K562 (cell line): ENCODE results near the gene ENTPD6. TPM values are rescaled to one million over a fixed set of nuclear protein-coding genes. Genes with fewer than 3 reads are reported as not detected.

Experiments used
- CHD1 ChIP-seq: fragments of 200-600 bp; sonication (generic); IDR thresholded peaks from one replicate; pipeline ENCODE4 v1.6.1; 2012; ENCODE audit warnings: mild to moderate bottlenecking, moderate library complexity, low read length, inconsistent platforms
- MCM7 ChIP-seq, 2 experiments: fragments of 450-650 bp; IDR thresholded peaks; 2 replicates each; pipeline ENCODE4 v1.6.1; 2016 to 2018
- MYC ChIP-seq, 2 experiments: fragments of 250-450 bp in 1 of 2; sonication (Bioruptor Pico) in 1 of 2; IDR thresholded peaks; 2 replicates each; pipeline versions ENCODE4 v1.5.1 to v1.6.1; 2012 to 2021; ENCODE audit warnings: low read depth in 2 of 2, borderline replicate concordance in 1 of 2, improper control_type of control experiment in 1 of 2, low read length in 1 of 2, mild to moderate bottlenecking in 1 of 2, moderate library complexity in 1 of 2
- MYNN ChIP-seq, 2 experiments: sonication (generic); formaldehyde crosslinking in 1 of 2; IDR thresholded peaks; 2 replicates each; pipeline versions ENCODE4 v1.5.0 to v1.6.1; 2016 to 2020; ENCODE audit warnings: antibody characterized with exemption in 1 of 2, missing genetic modification reagents in 1 of 2
- RAD21 ChIP-seq, 2 experiments: fragments of 250-450 bp in 1 of 2; fragments of 450-650 bp in 1 of 2; sonication (Bioruptor Pico) in 1 of 2; formaldehyde crosslinking in 1 of 2; IDR thresholded peaks in 1 of 2; conservative IDR thresholded peaks in 1 of 2; 2 replicates each; pipeline versions ENCODE4 v1.4.0 to v1.8.0; 2020 to 2022; ENCODE audit warnings: mild to moderate bottlenecking in 2 of 2, moderate library complexity in 1 of 2
- ZBTB7A ChIP-seq: IDR thresholded peaks from 2 replicates; pipeline ENCODE4 v1.6.1; 2011; ENCODE audit warnings: low read depth, mild to moderate bottlenecking, low read length, moderate library complexity, borderline replicate concordance; ENCODE audit not compliant: control insufficient read depth
- polyA plus RNA-seq, 8 experiments: library from polyadenylated mRNA; depleted of rRNA in 4 of 8; stranded (reverse) in 5 of 8; unstranded in 3 of 8; fragments of >200 nt; fragmentation: Nextera tagmentation in 2 of 8; fragmentation: Illumina TruSeq in 1 of 8; extraction: Ambion mirVana in 2 of 8; extraction: Trizol in 1 of 8; gene quantifications; 2 replicates each; pipeline versions ENCODE4 v1.2.1 to v1.2.3, GENCODE V29; 2011 to 2014; ENCODE audit warnings: inconsistent platforms in 1 of 8, missing spikeins in 1 of 8
- total RNA-seq, 7 experiments: library from RNA; depleted of rRNA in 6 of 7; stranded (reverse); fragments of >200 nt in 6 of 7; fragmentation: Illumina TruSeq in 2 of 7; extraction: Trizol in 2 of 7; gene quantifications; 2 replicates each; pipeline versions ENCODE4 v1.2.1 to v1.2.3, GENCODE V29; 2011 to 2021; ENCODE audit warnings: low replicate concordance in 1 of 7
- TF ChIP-seq, protein P1 (sequence below), 3 experiments: IDR thresholded peaks in 2 of 3; conservative IDR thresholded peaks in 1 of 3; 2 replicates each; pipeline ENCODE4 v1.5.1; 2011 to 2012; ENCODE audit warnings: low read length in 3 of 3, mild to moderate bottlenecking in 3 of 3, control low read depth in 2 of 3, improper control_type of control experiment in 1 of 3, inconsistent platforms in 1 of 3, low read depth in 1 of 3, mixed read lengths in 1 of 3, moderate library complexity in 1 of 3; ENCODE audit not compliant: insufficient read depth in 2 of 3

The ENTPD6 gene
- total and polyA plus RNA-seq, 9 of the 15 experiments (the other 6 are each of a cell fraction or from before 2014, with no cell fraction given) = 0.82 to 36.8 (median 22.4) TPM

DNA sequence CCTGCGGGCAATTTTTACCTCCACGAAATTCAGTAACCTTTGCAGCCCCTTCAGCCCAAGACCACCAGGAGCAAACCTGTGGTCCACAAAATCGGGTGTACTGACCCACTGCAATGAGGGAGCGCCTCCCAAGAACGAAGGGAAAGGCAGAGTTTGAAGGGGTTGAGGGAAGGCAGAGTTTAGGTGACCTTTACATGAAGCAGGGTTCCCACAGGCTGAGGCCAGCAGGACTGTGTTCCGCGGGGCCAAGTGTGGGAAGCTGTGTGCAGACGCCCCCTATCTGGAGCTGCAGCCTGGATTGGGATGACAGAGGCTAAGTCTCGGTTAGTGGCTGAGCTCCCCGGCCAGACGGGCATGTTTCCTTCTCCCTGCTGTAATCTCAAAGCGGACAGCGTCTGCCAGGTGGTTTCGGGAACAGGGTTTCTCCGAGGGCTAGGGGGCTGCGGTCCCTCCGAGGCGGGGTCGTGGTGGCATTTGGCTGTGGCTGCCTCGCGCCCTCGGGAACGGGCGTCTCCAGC is 51.5 kb downstream of the ENTPD6 start (continued):
- TF ChIP-seq RAD21 (CRISPR knock-in tag; conservative IDR thresholded peaks at IDR 0.05 in 1 of 2, IDR thresholded peaks at IDR 0.05 in 1 of 2) (peak in 1 of 2 experiments; percentile 55; a peak in 3 of 4 replicates), ZBTB7A (peak; percentile 8; the same call in 1 of the 2 replicates), MYC (IDR thresholded peaks at IDR 0.05; ENCODE audit: low read depth, low read length) (peak; percentile 39; the same call in 1 of the 2 replicates), MYC (CRISPR knock-in tag; IDR thresholded peaks at IDR 0.05; ENCODE audit: borderline replicate concordance, low read depth) (no peak), MCM7 (IDR thresholded peaks at IDR 0.05) (no peak), MYNN (IDR thresholded peaks at IDR 0.05) (no peak), MYNN (CRISPR knock-in tag; IDR thresholded peaks at IDR 0.05) (no peak), CHD1 (peak; percentile 48)
- TF ChIP-seq, protein P1, sequence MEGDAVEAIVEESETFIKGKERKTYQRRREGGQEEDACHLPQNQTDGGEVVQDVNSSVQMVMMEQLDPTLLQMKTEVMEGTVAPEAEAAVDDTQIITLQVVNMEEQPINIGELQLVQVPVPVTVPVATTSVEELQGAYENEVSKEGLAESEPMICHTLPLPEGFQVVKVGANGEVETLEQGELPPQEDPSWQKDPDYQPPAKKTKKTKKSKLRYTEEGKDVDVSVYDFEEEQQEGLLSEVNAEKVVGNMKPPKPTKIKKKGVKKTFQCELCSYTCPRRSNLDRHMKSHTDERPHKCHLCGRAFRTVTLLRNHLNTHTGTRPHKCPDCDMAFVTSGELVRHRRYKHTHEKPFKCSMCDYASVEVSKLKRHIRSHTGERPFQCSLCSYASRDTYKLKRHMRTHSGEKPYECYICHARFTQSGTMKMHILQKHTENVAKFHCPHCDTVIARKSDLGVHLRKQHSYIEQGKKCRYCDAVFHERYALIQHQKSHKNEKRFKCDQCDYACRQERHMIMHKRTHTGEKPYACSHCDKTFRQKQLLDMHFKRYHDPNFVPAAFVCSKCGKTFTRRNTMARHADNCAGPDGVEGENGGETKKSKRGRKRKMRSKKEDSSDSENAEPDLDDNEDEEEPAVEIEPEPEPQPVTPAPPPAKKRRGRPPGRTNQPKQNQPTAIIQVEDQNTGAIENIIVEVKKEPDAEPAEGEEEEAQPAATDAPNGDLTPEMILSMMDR (IDR thresholded peaks at IDR 0.05 in 2 of 3, conservative IDR thresholded peaks at IDR 0.05 in 1 of 3; ENCODE audit: insufficient read depth in 2 of 3, low read depth in 1 of 3, low read length in 3 of 3) = peak; percentile 51 to 61 (median 54)
